Large intestine (tissue), 3 donors: ENCODE results near the gene KRT80. TPM values are rescaled to one million over a fixed set of nuclear protein-coding genes. Genes with fewer than 3 reads are reported as not detected.

ENCODE experiments used
- DNase-seq, 2 donors: peaks; one replicate each; pipeline versions ENCODE4 v3.0.0 to v3.0.0-alpha.2; 2013
- H3K27ac ChIP-seq: one replicate; pipeline ENCODE4 v1.5.1; 2013; ENCODE audit warnings: low read length
- H3K27me3 ChIP-seq: 2 replicates; pipeline ENCODE4 v1.6.1; 2013; ENCODE audit warnings: low read length; ENCODE audit not compliant: control insufficient read depth, insufficient read depth
- H3K36me3 ChIP-seq: 2 replicates; pipeline ENCODE4 v1.6.1; 2013; ENCODE audit warnings: low read length; ENCODE audit not compliant: control insufficient read depth, insufficient read depth
- H3K4me1 ChIP-seq: one replicate; pipeline ENCODE4 v1.6.1; 2013; ENCODE audit warnings: low read length; ENCODE audit not compliant: control insufficient read depth, insufficient read depth
- H3K4me3 ChIP-seq: one replicate; pipeline ENCODE4 v1.5.1; 2013; ENCODE audit warnings: low read length
- H3K9me3 ChIP-seq: one replicate; pipeline ENCODE4 v1.6.1; 2013; ENCODE audit warnings: mild to moderate bottlenecking, low read depth, low read length, moderate library complexity; ENCODE audit not compliant: control insufficient read depth
- WGBS: methylation state at CpG from one replicate; pipeline ENCODE4 v1.1.5; 2013; ENCODE audit warnings: low lambda C conversion rate; ENCODE audit not compliant: insufficient coverage; 5-methylcytosine and 5-hydroxymethylcytosine counted together
- polyA plus RNA-seq: library from polyadenylated mRNA; unstranded; fragments of 120-200 nt; gene quantifications from one replicate; pipeline ENCODE4 v1.2.1, GENCODE V29; 2013

The KRT80 gene
- polyA plus RNA-seq, 1 donor: 0.45 TPM

GRCh38 chr12:52210925-52211650, 19.3 kb upstream of the KRT80 start:
- no peaks in the 10 kb centered on the region for H3K36me3 ChIP-seq
- H3K9me3 ChIP-seq: no peaks in the 10 kb centered on the region
- no peak overlapping the region for H3K27ac ChIP-seq
- no peak for DNase-seq
- H3K4me1 ChIP-seq: peaks cover 15% of the 10 kb centered on the region
- H3K4me3 ChIP-seq: no peak overlapping the region
- H3K27me3 ChIP-seq: peaks cover 5% of the 10 kb centered on the region
- WGBS: 100% methylated on average over 1 of the region's 10 CpGs

- Histone ChIP-seq H3K27me3 (peaks cover 5% of the 10 kb centered on the region), H3K27ac (no peak overlapping the region), H3K36me3 (no peaks in the 10 kb centered on the region), H3K9me3 (no peaks in the 10 kb centered on the region), H3K4me3 (no peak overlapping the region), H3K4me1 (peaks cover 20% of the 10 kb centered on the region)
- DNase-seq: no peak
- WGBS: no CpG with 5 or more reads among the region's 7 CpGs
Measured at GRCh38 chr12:52210186-52210924, 18.5 kb upstream of the KRT80 start.

GRCh38 chr12:52209321-52209720, 17.5 kb upstream of the KRT80 start:
- Histone ChIP-seq H3K9me3 (no peaks in the 10 kb centered on the region), H3K36me3 (no peaks in the 10 kb centered on the region), H3K27me3 (peaks cover 5% of the 10 kb centered on the region), H3K27ac (no peak overlapping the region), H3K4me3 (no peak overlapping the region), H3K4me1 (peaks cover 26% of the 10 kb centered on the region)
- 100% methylated on average over 1 of the region's 8 CpGs for WGBS
- DNase-seq: no peak

- WGBS: no CpG with 5 or more reads among the region's 18 CpGs
Measured at GRCh38 chr12:52208424-52209165, 16.8 kb upstream of the KRT80 start.

GRCh38 chr12:52207895-52208294, 16.1 kb upstream of the KRT80 start:
- DNase-seq: peak; percentile 66 to 72
- H3K36me3 ChIP-seq: no peaks in the 10 kb centered on the region
- no peak overlapping the region for H3K27ac ChIP-seq
- no peak overlapping the region for H3K4me3 ChIP-seq
- H3K9me3 ChIP-seq: no peaks in the 10 kb centered on the region
- H3K27me3 ChIP-seq: peaks cover 5% of the 10 kb centered on the region
- WGBS: no CpG with 5 or more reads among the region's 10 CpGs
- H3K4me1 ChIP-seq: peaks cover 34% of the 10 kb centered on the region

More at GRCh38 chr12:52208424-52209165, 16.8 kb upstream of the KRT80 start:
- Histone ChIP-seq H3K27me3 (peaks cover 5% of the 10 kb centered on the region), H3K4me1 (peaks cover 28% of the 10 kb centered on the region), H3K4me3 (no peak overlapping the region), H3K36me3 (no peaks in the 10 kb centered on the region), H3K27ac (no peak overlapping the region), H3K9me3 (no peaks in the 10 kb centered on the region)
- DNase-seq: no peak

- WGBS: no CpG with 5 or more reads among the region's 2 CpGs
- Histone ChIP-seq H3K27me3 (peaks cover 3% of the 10 kb centered on the region), H3K4me3 (no peak overlapping the region), H3K27ac (no peak overlapping the region), H3K9me3 (no peaks in the 10 kb centered on the region), H3K36me3 (no peaks in the 10 kb centered on the region), H3K4me1 (peaks cover 37% of the 10 kb centered on the region)
- DNase-seq: no peak
Measured at GRCh38 chr12:52207106-52207505, 15.3 kb upstream of the KRT80 start.

GRCh38 chr12:52206304-52207040, 14.7 kb upstream of the KRT80 start:
- Histone ChIP-seq H3K27ac (no peak overlapping the region), H3K4me1 (peaks cover 37% of the 10 kb centered on the region), H3K4me3 (no peak overlapping the region), H3K27me3 (peaks cover 3% of the 10 kb centered on the region), H3K36me3 (no peaks in the 10 kb centered on the region), H3K9me3 (no peaks in the 10 kb centered on the region)
- DNase-seq: no peak
- no CpG with 5 or more reads among the region's 9 CpGs for WGBS

- WGBS: 67% methylated on average over 1 of the region's 4 CpGs
- Histone ChIP-seq H3K4me1 (peaks cover 37% of the 10 kb centered on the region), H3K36me3 (no peaks in the 10 kb centered on the region), H3K9me3 (no peaks in the 10 kb centered on the region), H3K27ac (no peak overlapping the region), H3K4me3 (no peak overlapping the region), H3K27me3 (peaks cover 3% of the 10 kb centered on the region)
- peak in 1 of 2 donors; percentile 51 for DNase-seq
Measured at GRCh38 chr12:52205612-52206303, 13.9 kb upstream of the KRT80 start.

- Histone ChIP-seq H3K36me3 (no peaks in the 10 kb centered on the region), H3K9me3 (no peaks in the 10 kb centered on the region), H3K4me3 (no peak overlapping the region), H3K27ac (no peak overlapping the region), H3K4me1 (peaks cover 37% of the 10 kb centered on the region), H3K27me3 (peaks cover 3% of the 10 kb centered on the region)
- WGBS: no CpG with 5 or more reads among the region's 7 CpGs
- no peak for DNase-seq
Measured at GRCh38 chr12:52204931-52205505, 13.2 kb upstream of the KRT80 start.
